Activated naive CD8-positive, alpha-beta T cell treated with anti-CD3 and anti-CD28 coated beads, Interleukin-2, amount 10 ng/mL, durations not matched to agents 7 days and 5 days (primary cell): ENCODE measurements around the gene RNASE11. TPM values are rescaled to one million over a fixed set of nuclear protein-coding genes. Genes with fewer than 3 reads are reported as not detected.
"Not testable (repeated sequence)": the region's sequence is repeated elsewhere in the genome, so short reads cannot be mapped to it uniquely, and the experiment has no call there.

ENCODE experiments used
- ATAC-seq: fragments of 150-1000 bp; cut with Tn5 transposase; one replicate; pipeline ENCODE4 v1.10.0; 2021; ENCODE audit warnings: low read depth, moderate library complexity
- POLR2A ChIA-PET: fragments of 350-600 bp; sonication (Branson Sonifier 250); formaldehyde crosslinking; loops from one replicate; lab custom pipeline; 2021; ENCODE audit warnings: antibody characterized with exemption; lab: Charles Lee
- DNase-seq: peaks from one replicate; pipeline ENCODE4 v3.0.0; 2021
- H3K27ac Mint-ChIP-seq: one replicate; pipeline ENCODE4 v1.8.0; 2022; ENCODE audit warnings: mild to moderate bottlenecking, mixed read lengths
- H3K27me3 Mint-ChIP-seq: one replicate; pipeline ENCODE4 v1.8.0; 2022; ENCODE audit warnings: mild to moderate bottlenecking, moderate library complexity, mixed read lengths
- H3K36me3 Mint-ChIP-seq: one replicate; pipeline ENCODE4 v1.8.0; 2021; ENCODE audit warnings: mild to moderate bottlenecking, mixed read lengths
- H3K4me1 Mint-ChIP-seq: one replicate; pipeline ENCODE4 v1.8.0; 2021; ENCODE audit warnings: mixed read lengths
- H3K4me3 Mint-ChIP-seq: one replicate; pipeline ENCODE4 v1.8.0; 2022; ENCODE audit warnings: mild to moderate bottlenecking, moderate library complexity, mixed read lengths
- H3K9me3 Mint-ChIP-seq: one replicate; pipeline ENCODE4 v1.8.0; 2021; ENCODE audit warnings: mixed read lengths
- total RNA-seq, 2 experiments: library from RNA; stranded (reverse); gene quantifications; one replicate each; pipeline ENCODE4 v1.2.3, GENCODE V29; 2021

RNASE11 gene
- total RNA-seq, 2 experiments from 2014 or later, result not detected

- ATAC-seq (peak; percentile 5), DNase-seq (peak; percentile 68)
- no peaks in the 10 kb centered on the region for H3K27me3 Mint-ChIP-seq
- H3K4me3 Mint-ChIP-seq, result no peak overlapping the region
- peaks cover 1% of the 10 kb centered on the region for H3K4me1 Mint-ChIP-seq
- POLR2A ChIA-PET, result interaction anchor here (0.6 to 1.7 kb wide), 6 partner anchors 10 to 266 kb away, joined by 3 to 11 read pairs (median 3); partner anchors contain the start of genes APEX1, OSGEP, PARP2 and PNP
- no peaks in the 10 kb centered on the region for H3K9me3 Mint-ChIP-seq
- no peaks in the 10 kb centered on the region for H3K36me3 Mint-ChIP-seq
- no peak overlapping the region for H3K27ac Mint-ChIP-seq
These were observed 21.6 kb upstream of the RNASE11 start for GRCh38 chr14:20609215-20610001.

GRCh38 chr14:20608383-20609110, 20.7 kb upstream of the RNASE11 start:
- H3K9me3 Mint-ChIP-seq, result no peaks in the 10 kb centered on the region
- DNase-seq (no peak), ATAC-seq (no peak)
- H3K36me3 Mint-ChIP-seq, result no peaks in the 10 kb centered on the region
- peaks cover 1% of the 10 kb centered on the region for H3K4me1 Mint-ChIP-seq
- POLR2A ChIA-PET, result interaction anchor here (1.7 kb wide), 1 partner anchor 139 kb away, joined by 3 read pairs; the partner anchor contains the start of gene PNP
- H3K27ac Mint-ChIP-seq, result no peak overlapping the region
- H3K4me3 Mint-ChIP-seq, result peak overlapping the region; percentile 14
- H3K27me3 Mint-ChIP-seq, result no peaks in the 10 kb centered on the region

GRCh38 chr14:20607617-20608016, 19.8 kb upstream of the RNASE11 start:
- ATAC-seq (no peak), DNase-seq (no peak)
- POLR2A ChIA-PET, result interaction anchor here (1.7 kb wide), 1 partner anchor 139 kb away, joined by 3 read pairs; the partner anchor contains the start of gene PNP
- no peaks in the 10 kb centered on the region for H3K36me3 Mint-ChIP-seq
- H3K9me3 Mint-ChIP-seq, result no peaks in the 10 kb centered on the region
- H3K4me1 Mint-ChIP-seq, result peaks cover 1% of the 10 kb centered on the region
- no peak overlapping the region for H3K27ac Mint-ChIP-seq
- H3K4me3 Mint-ChIP-seq, result no peak overlapping the region
- no peaks in the 10 kb centered on the region for H3K27me3 Mint-ChIP-seq

GRCh38 chr14:20606902-20607242, 19.1 kb upstream of the RNASE11 start:
- peaks cover 1% of the 10 kb centered on the region for H3K4me1 Mint-ChIP-seq
- H3K36me3 Mint-ChIP-seq, result no peaks in the 10 kb centered on the region
- POLR2A ChIA-PET, result no interaction called here
- no peak for ATAC-seq
- H3K4me3 Mint-ChIP-seq, result no peak overlapping the region
- no peak for DNase-seq
- no peaks in the 10 kb centered on the region for H3K27me3 Mint-ChIP-seq
- H3K27ac Mint-ChIP-seq, result no peak overlapping the region
- no peaks in the 10 kb centered on the region for H3K9me3 Mint-ChIP-seq

- POLR2A ChIA-PET, result interaction anchor here (1.0 kb wide), 1 partner anchor 187 kb away, joined by 3 read pairs; no protein-coding TSS in a partner anchor
- no peak overlapping the region for H3K27ac Mint-ChIP-seq
These were observed 18.5 kb upstream of the RNASE11 start for GRCh38 chr14:20606190-20606901.

GRCh38 chr14:20603813-20604690, 16.3 kb upstream of the RNASE11 start:
- POLR2A ChIA-PET, result no interaction called here
- Mint-ChIP-seq H3K36me3 (no peaks in the 10 kb centered on the region), H3K27me3 (no peaks in the 10 kb centered on the region), H3K4me3 (no peak overlapping the region), H3K9me3 (no peaks in the 10 kb centered on the region), H3K27ac (no peak overlapping the region), H3K4me1 (peaks cover 1% of the 10 kb centered on the region)
- DNase-seq (no peak), ATAC-seq (no peak)

More at GRCh38 chr14:20606190-20606901, 18.5 kb upstream of the RNASE11 start:
- Mint-ChIP-seq H3K4me3 (no peak overlapping the region), H3K36me3 (no peaks in the 10 kb centered on the region), H3K4me1 (peaks cover 1% of the 10 kb centered on the region), H3K9me3 (no peaks in the 10 kb centered on the region), H3K27me3 (no peaks in the 10 kb centered on the region)
- ATAC-seq, result no peak
- DNase-seq, result no peak

- Mint-ChIP-seq H3K36me3 (no peaks in the 10 kb centered on the region), H3K9me3 (no peaks in the 10 kb centered on the region), H3K4me3 (no peak overlapping the region), H3K4me1 (peaks cover 1% of the 10 kb centered on the region), H3K27me3 (no peaks in the 10 kb centered on the region), H3K27ac (no peak overlapping the region)
- no peak for ATAC-seq
- POLR2A ChIA-PET, result no interaction called here
- no peak for DNase-seq
These were observed 14.8 kb upstream of the RNASE11 start for GRCh38 chr14:20602583-20602982.

- H3K4me1 Mint-ChIP-seq, result no peaks in the 10 kb centered on the region
- no peaks in the 10 kb centered on the region for H3K9me3 Mint-ChIP-seq
- H3K36me3 Mint-ChIP-seq, result no peaks in the 10 kb centered on the region
- H3K27ac Mint-ChIP-seq, result no peak overlapping the region
- DNase-seq (no peak), ATAC-seq (no peak)
- no peak overlapping the region for H3K4me3 Mint-ChIP-seq
- POLR2A ChIA-PET, result no interaction called here
- no peaks in the 10 kb centered on the region for H3K27me3 Mint-ChIP-seq
These were observed 13.7 kb upstream of the RNASE11 start for GRCh38 chr14:20601522-20601921.

GRCh38 chr14:20597108-20597507, 9.3 kb upstream of the RNASE11 start:
- no peaks in the 10 kb centered on the region for H3K9me3 Mint-ChIP-seq
- H3K27ac Mint-ChIP-seq, result no peak overlapping the region
- H3K27me3 Mint-ChIP-seq, result peaks cover 6% of the 10 kb centered on the region
- ATAC-seq, result no peak
- H3K4me1 Mint-ChIP-seq, result no peaks in the 10 kb centered on the region
- no peak for DNase-seq
- no peak overlapping the region for H3K4me3 Mint-ChIP-seq
- POLR2A ChIA-PET, result no interaction called here
- no peaks in the 10 kb centered on the region for H3K36me3 Mint-ChIP-seq

- peaks cover 13% of the 10 kb centered on the region for H3K27me3 Mint-ChIP-seq
- H3K4me3 Mint-ChIP-seq, H3K4me1 Mint-ChIP-seq, ATAC-seq, H3K9me3 Mint-ChIP-seq, DNase-seq, H3K36me3 Mint-ChIP-seq, POLR2A ChIA-PET, H3K27ac Mint-ChIP-seq: not testable (repeated sequence)
These were observed 7.9 kb upstream of the RNASE11 start for GRCh38 chr14:20595726-20596125.

GRCh38 chr14:20592574-20592973, 4.8 kb upstream of the RNASE11 start:
- Mint-ChIP-seq H3K4me3 (no peak overlapping the region), H3K4me1 (no peaks in the 10 kb centered on the region), H3K9me3 (no peaks in the 10 kb centered on the region), H3K36me3 (no peaks in the 10 kb centered on the region), H3K27ac (no peak overlapping the region), H3K27me3 (peaks cover 17% of the 10 kb centered on the region)
- DNase-seq (no peak), ATAC-seq (no peak)
- POLR2A ChIA-PET, result no interaction called here

GRCh38 chr14:20591235-20591634, 3.4 kb upstream of the RNASE11 start, which contains the start of gene RNASE12:
TSS of gene RNASE12 (minus strand) at chr14:20591376. CDS start at chr14:20590723, 653 bp downstream.
- peaks cover 19% of the 10 kb centered on the region for H3K27me3 Mint-ChIP-seq
- POLR2A ChIA-PET, result interaction anchor here (1.0 kb wide), 1 partner anchor 248 kb away, joined by 6 read pairs; the partner anchor contains the start of gene PARP2
- no peaks in the 10 kb centered on the region for H3K9me3 Mint-ChIP-seq
- H3K36me3 Mint-ChIP-seq, result no peaks in the 10 kb centered on the region
- ATAC-seq (no peak), DNase-seq (no peak)
- H3K27ac Mint-ChIP-seq, result no peak within 1 kb of the TSS
- H3K4me1 Mint-ChIP-seq, result peaks cover 1% of the 10 kb centered on the region
- H3K4me3 Mint-ChIP-seq, result no peak within 1 kb of the TSS
